AG10803 (cell line): ENCODE measurements around the gene HSD17B2.
A peak's percentile ranks its signal among the peaks of the same experiment; 100 is the strongest.

Source experiments
- DNase-seq: peaks from one replicate; pipeline ENCODE4 v3.0.0; 2010; ENCODE audit warnings: low read depth
- H3K4me3 ChIP-seq: 2 replicates; pipeline ENCODE4 v1.5.1; 2011; ENCODE audit warnings: mild to moderate bottlenecking, low read length, control low read depth
- CTCF ChIP-seq: conservative IDR thresholded peaks from 2 replicates; pipeline ENCODE4 v1.5.1; 2011; ENCODE audit warnings: mild to moderate bottlenecking, low read length, control low read depth, inconsistent platforms

The HSD17B2 gene

GRCh38 chr16:81996664-81997509, 38.2 kb upstream of the HSD17B2 start:
- H3K4me3 ChIP-seq: no peak overlapping the region
- peak; percentile 76 for DNase-seq
- peak; percentile 62 for TF ChIP-seq CTCF

GRCh38 chr16:81997738-81998137, 37.3 kb upstream of the HSD17B2 start:
- H3K4me3 ChIP-seq: no peak overlapping the region
- TF ChIP-seq CTCF: no peak
- DNase-seq: peak; percentile 92

- H3K4me3 ChIP-seq: no peak overlapping the region
- no peak for DNase-seq
Observed at GRCh38 chr16:82002831-82003230, 32.2 kb upstream of the HSD17B2 start.

GRCh38 chr16:82004601-82005000, 30.5 kb upstream of the HSD17B2 start:
- no peak for DNase-seq
- H3K4me3 ChIP-seq: no peak overlapping the region
- TF ChIP-seq CTCF: no peak

More at GRCh38 chr16:82002831-82003230, 32.2 kb upstream of the HSD17B2 start:
- TF ChIP-seq CTCF: no peak

GRCh38 chr16:82005027-82005830, 29.8 kb upstream of the HSD17B2 start:
- peak; percentile 48 for DNase-seq
- TF ChIP-seq CTCF: no peak

GRCh38 chr16:82006036-82006435, 29.0 kb upstream of the HSD17B2 start:
- DNase-seq: no peak
- no peak for TF ChIP-seq CTCF
- H3K4me3 ChIP-seq: no peak overlapping the region

More at GRCh38 chr16:82005027-82005830, 29.8 kb upstream of the HSD17B2 start:
- no peak overlapping the region for H3K4me3 ChIP-seq
